ENCODE measurements around the gene AIRE. TPM values are rescaled to one million over a fixed set of nuclear protein-coding genes. Genes with fewer than 3 reads are reported as not detected.
"Not testable (repeated sequence)": the region's sequence is repeated elsewhere in the genome, so short reads cannot be mapped to it uniquely, and the experiment has no call there.

The AIRE gene
- total and polyA plus RNA-seq, 2 donors from 2014 or later: 0.09 to 0.25 TPM

DNA sequence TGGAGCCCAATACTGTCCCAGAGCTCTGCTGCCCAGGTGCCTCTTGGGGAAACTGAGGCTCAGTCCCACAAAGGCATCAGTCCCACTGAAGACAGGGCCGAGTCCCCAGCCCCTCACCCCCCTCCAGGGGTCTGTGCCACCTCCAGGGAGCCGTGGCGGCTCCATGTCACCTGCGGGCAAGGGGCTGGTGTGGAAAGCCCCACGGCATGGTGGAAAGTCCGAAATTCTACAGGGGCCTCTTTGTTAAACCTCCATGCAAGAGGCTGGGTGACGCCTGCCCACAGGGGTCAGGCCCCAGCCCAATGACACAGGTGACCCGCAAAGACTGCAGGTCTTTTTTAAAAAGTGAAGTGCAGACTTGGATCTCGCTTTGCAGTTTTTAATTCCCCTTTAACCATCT, 3.3 kb upstream of the AIRE start:
- H3K27ac ChIP-seq (ENCODE audit: low read depth in 2 of 2, low read length in 2 of 2): no peak overlapping the region
- intact Hi-C loops (cut with DNase I): no loop called here
- no peaks in the 10 kb centered on the region for H3K9me3 ChIP-seq (ENCODE audit: control insufficient read depth in 2 of 3, insufficient read depth in 1 of 3, low read length in 3 of 3)
- H3K4me3 ChIP-seq (ENCODE audit: low read length in 3 of 3): no peak overlapping the region
- no peak overlapping the region for H3K9ac ChIP-seq (ENCODE audit: low read length in 3 of 3)
- H3K4me1 ChIP-seq (ENCODE audit: control insufficient read depth in 2 of 3, insufficient read depth in 2 of 3, low read depth in 1 of 3, low read length in 3 of 3): no peaks in the 10 kb centered on the region
- no peaks in the 10 kb centered on the region for H3K27me3 ChIP-seq (ENCODE audit: control insufficient read depth, insufficient read depth, low read length)
- no peaks in the 10 kb centered on the region for H3K36me3 ChIP-seq (ENCODE audit: control insufficient read depth in 2 of 3, insufficient read depth in 3 of 3, low read length in 3 of 3)
- FAIRE-seq (no peak), DNase-seq (peak in 1 of 5 donors; percentile 26)
- TF ChIP-seq, protein P1, sequence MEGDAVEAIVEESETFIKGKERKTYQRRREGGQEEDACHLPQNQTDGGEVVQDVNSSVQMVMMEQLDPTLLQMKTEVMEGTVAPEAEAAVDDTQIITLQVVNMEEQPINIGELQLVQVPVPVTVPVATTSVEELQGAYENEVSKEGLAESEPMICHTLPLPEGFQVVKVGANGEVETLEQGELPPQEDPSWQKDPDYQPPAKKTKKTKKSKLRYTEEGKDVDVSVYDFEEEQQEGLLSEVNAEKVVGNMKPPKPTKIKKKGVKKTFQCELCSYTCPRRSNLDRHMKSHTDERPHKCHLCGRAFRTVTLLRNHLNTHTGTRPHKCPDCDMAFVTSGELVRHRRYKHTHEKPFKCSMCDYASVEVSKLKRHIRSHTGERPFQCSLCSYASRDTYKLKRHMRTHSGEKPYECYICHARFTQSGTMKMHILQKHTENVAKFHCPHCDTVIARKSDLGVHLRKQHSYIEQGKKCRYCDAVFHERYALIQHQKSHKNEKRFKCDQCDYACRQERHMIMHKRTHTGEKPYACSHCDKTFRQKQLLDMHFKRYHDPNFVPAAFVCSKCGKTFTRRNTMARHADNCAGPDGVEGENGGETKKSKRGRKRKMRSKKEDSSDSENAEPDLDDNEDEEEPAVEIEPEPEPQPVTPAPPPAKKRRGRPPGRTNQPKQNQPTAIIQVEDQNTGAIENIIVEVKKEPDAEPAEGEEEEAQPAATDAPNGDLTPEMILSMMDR (IDR thresholded peaks at IDR 0.05; ENCODE audit: borderline replicate concordance, extremely low read depth, insufficient read depth): no peak

GRCh38 chr21:44283211-44283785, 2.4 kb upstream of the AIRE start:
- H3K4me1 ChIP-seq (ENCODE audit: control insufficient read depth in 2 of 3, insufficient read depth in 2 of 3, low read depth in 1 of 3, low read length in 3 of 3); FAIRE-seq; H3K9ac ChIP-seq (ENCODE audit: low read length in 3 of 3); H3K9me3 ChIP-seq (ENCODE audit: control insufficient read depth in 2 of 3, insufficient read depth in 1 of 3, low read length in 3 of 3); H3K27me3 ChIP-seq (ENCODE audit: control insufficient read depth, insufficient read depth, low read length); H3K4me3 ChIP-seq (ENCODE audit: low read length in 3 of 3); intact Hi-C loops (cut with DNase I); H3K36me3 ChIP-seq (ENCODE audit: control insufficient read depth in 2 of 3, insufficient read depth in 3 of 3, low read length in 3 of 3); H3K27ac ChIP-seq (ENCODE audit: low read depth in 2 of 2, low read length in 2 of 2): not testable (repeated sequence)
- peak in 1 of 5 donors; percentile 29 for DNase-seq

GRCh38 chr21:44283948-44284347, 1.7 kb upstream of the AIRE start:
- no peak overlapping the region for H3K9ac ChIP-seq (ENCODE audit: low read length in 3 of 3)
- no peak overlapping the region for H3K4me3 ChIP-seq (ENCODE audit: low read length in 3 of 3)
- no peaks in the 10 kb centered on the region for H3K27me3 ChIP-seq (ENCODE audit: control insufficient read depth, insufficient read depth, low read length)
- TF ChIP-seq, protein P1 (IDR thresholded peaks at IDR 0.05; ENCODE audit: borderline replicate concordance, extremely low read depth, insufficient read depth): no peak
- intact Hi-C loops (cut with DNase I): no loop called here
- DNase-seq: peak in 1 of 5 donors; percentile 73
- no peak overlapping the region for H3K27ac ChIP-seq (ENCODE audit: low read depth in 2 of 2, low read length in 2 of 2)
- no peaks in the 10 kb centered on the region for H3K4me1 ChIP-seq (ENCODE audit: control insufficient read depth in 2 of 3, insufficient read depth in 2 of 3, low read depth in 1 of 3, low read length in 3 of 3)
- no peaks in the 10 kb centered on the region for H3K9me3 ChIP-seq (ENCODE audit: control insufficient read depth in 2 of 3, insufficient read depth in 1 of 3, low read length in 3 of 3)
- no peaks in the 10 kb centered on the region for H3K36me3 ChIP-seq (ENCODE audit: control insufficient read depth in 2 of 3, insufficient read depth in 3 of 3, low read length in 3 of 3)
- no peak for FAIRE-seq

DNA sequence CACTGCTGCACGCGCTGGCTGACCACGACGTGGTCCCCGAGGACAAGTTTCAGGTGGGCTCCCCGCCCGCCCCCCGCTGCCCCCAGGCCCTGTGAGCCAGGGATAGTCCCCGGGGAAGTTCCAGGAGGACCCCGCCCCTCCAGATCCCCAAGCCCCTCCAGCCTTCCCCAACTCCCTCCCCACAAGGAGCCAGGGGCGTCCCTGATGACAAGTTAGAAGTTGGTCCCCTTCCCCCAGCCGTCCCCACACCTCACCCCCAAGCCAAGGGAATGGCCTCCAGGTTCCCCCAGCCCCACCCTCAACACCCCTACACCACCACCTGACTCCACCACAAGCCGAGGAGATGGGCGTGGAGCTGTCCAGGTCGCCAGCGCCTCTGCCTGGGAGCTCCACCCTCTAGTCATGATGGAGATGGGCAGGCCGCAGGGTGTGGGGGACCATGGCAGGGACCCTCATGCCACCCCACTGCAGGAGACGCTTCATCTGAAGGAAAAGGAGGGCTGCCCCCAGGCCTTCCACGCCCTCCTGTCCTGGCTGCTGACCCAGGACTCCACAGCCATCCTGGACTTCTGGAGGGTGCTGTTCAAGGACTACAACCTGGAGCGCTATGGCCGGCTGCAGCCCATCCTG, 525 bp downstream of the AIRE start:
- H3K9ac ChIP-seq (ENCODE audit: low read length in 3 of 3): no peak overlapping the region
- TF ChIP-seq, protein P1 (IDR thresholded peaks at IDR 0.05; ENCODE audit: borderline replicate concordance, extremely low read depth, insufficient read depth): no peak
- H3K27me3 ChIP-seq (ENCODE audit: control insufficient read depth, insufficient read depth, low read length): no peaks in the 10 kb centered on the region
- H3K36me3 ChIP-seq (ENCODE audit: control insufficient read depth in 2 of 3, insufficient read depth in 3 of 3, low read length in 3 of 3): no peaks in the 10 kb centered on the region
- no peak for FAIRE-seq
- peak in 1 of 5 donors; percentile 66 for DNase-seq
- no peak overlapping the region for H3K4me3 ChIP-seq (ENCODE audit: low read length in 3 of 3)
- no peak overlapping the region for H3K27ac ChIP-seq (ENCODE audit: low read depth in 2 of 2, low read length in 2 of 2)
- H3K4me1 ChIP-seq (ENCODE audit: control insufficient read depth in 2 of 3, insufficient read depth in 2 of 3, low read depth in 1 of 3, low read length in 3 of 3): no peaks in the 10 kb centered on the region
- H3K9me3 ChIP-seq (ENCODE audit: control insufficient read depth in 2 of 3, insufficient read depth in 1 of 3, low read length in 3 of 3): no peaks in the 10 kb centered on the region
- intact Hi-C loops (cut with DNase I): no loop called here
